Fibroblast of skin of abdomen (primary cell): ENCODE data around the gene FGL2. TPM values are rescaled to one million over a fixed set of nuclear protein-coding genes. Genes with fewer than 3 reads are reported as not detected.
"Not testable (repeated sequence)": the region's sequence is repeated elsewhere in the genome, so short reads cannot be mapped to it uniquely, and the experiment has no call there.

Experiments
- DNase-seq: peaks from one replicate; pipeline ENCODE4 v3.0.0-alpha.2; 2013
- polyA plus RNA-seq, 2 experiments: library from polyadenylated mRNA; unstranded; fragments of 120-200 nt; gene quantifications; one replicate each; pipeline ENCODE4 v1.2.1, GENCODE V29; 2013; ENCODE audit not compliant: insufficient read length in 2 of 2

FGL2 gene, protein sequence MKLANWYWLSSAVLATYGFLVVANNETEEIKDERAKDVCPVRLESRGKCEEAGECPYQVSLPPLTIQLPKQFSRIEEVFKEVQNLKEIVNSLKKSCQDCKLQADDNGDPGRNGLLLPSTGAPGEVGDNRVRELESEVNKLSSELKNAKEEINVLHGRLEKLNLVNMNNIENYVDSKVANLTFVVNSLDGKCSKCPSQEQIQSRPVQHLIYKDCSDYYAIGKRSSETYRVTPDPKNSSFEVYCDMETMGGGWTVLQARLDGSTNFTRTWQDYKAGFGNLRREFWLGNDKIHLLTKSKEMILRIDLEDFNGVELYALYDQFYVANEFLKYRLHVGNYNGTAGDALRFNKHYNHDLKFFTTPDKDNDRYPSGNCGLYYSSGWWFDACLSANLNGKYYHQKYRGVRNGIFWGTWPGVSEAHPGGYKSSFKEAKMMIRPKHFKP
- 0.19 TPM for polyA plus RNA-seq (2013, experiment 1 of 2; ENCODE audit: insufficient read length)
- polyA plus RNA-seq (2013, experiment 2 of 2; ENCODE audit: insufficient read length): 0.21 TPM

- DNase-seq: peak; percentile 26
These were observed at the start of gene FGL2 for GRCh38 chr7:77199013-77199966. Gene FGL2, minus strand, starts transcription at chr7:77199819. Its CDS starts 26 bp downstream, at chr7:77199793.

DNA sequence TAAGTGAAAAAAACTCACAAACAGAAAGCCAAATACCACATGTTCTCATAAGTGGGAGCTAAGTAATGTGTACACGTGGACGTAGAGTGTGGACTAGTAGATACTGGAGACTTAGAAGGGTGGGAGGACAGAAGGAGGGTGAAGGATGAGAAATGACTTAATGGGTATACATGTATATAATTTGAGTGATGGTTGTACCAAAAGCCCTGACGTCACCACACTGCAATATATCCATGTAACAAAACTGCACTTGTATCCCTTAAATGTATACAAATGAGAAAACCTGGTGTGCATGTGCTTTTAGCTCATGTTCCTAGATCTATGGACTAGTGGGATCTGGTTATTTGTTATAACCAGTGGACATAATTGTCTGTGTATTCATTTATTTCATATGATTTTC, 48.5 kb upstream of the FGL2 start:
- DNase-seq: no peak

GRCh38 chr7:77247206-77247850, 47.7 kb upstream of the FGL2 start:
- DNase-seq: peak; percentile 62

- no peak for DNase-seq
These were observed 46.5 kb upstream of the FGL2 start for GRCh38 chr7:77246026-77246640.

- DNase-seq: no peak
These were observed 45.6 kb upstream of the FGL2 start for GRCh38 chr7:77245015-77245755.

GRCh38 chr7:77244222-77244934, 44.8 kb upstream of the FGL2 start:
- no peak for DNase-seq

DNA sequence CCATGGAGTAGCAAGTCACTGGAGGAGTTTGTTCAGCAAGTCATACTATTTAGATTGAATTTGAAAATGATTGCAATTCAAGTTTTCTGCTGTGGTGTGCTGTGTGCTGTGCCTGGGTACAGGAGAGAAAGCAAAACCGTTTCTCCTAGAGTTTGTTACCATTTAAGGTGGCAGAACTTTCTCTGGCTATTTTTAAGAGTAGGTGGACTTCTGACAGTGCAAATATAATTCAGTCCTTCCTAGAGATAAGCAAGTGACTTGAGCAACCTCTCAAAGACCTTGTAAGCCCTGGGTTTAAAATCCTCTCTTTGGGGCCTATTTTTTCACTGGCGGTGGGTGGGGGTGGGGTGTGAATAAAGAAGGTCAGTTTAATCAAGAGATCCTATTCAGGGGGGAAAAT, 42.9 kb upstream of the FGL2 start:
- no peak for DNase-seq

GRCh38 chr7:77242068-77242467, 42.4 kb upstream of the FGL2 start:
- no peak for DNase-seq

- DNase-seq: no peak
These were observed 39.9 kb upstream of the FGL2 start for GRCh38 chr7:77239471-77239870.

DNA sequence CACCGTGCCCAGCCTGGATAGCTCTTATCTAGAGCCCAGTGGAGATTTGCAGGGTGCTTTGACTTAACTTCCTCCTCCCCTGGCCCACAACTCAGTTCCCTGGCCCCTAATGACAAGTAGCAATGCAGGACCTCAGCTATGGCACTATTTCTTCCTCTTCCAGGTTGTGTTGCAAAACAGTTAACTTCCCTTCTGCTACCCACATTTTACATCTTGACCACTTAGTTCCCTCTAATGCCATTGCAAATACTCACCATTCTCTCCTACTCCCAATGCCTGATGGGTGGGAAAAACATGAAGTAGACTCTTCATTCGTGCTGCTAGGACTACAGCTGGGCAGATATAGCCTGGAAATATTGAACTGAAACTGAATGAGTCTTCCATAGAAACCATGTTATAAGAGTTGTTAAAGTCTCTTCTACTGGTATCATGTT, 39.1 kb upstream of the FGL2 start:
- no peak for DNase-seq

DNA sequence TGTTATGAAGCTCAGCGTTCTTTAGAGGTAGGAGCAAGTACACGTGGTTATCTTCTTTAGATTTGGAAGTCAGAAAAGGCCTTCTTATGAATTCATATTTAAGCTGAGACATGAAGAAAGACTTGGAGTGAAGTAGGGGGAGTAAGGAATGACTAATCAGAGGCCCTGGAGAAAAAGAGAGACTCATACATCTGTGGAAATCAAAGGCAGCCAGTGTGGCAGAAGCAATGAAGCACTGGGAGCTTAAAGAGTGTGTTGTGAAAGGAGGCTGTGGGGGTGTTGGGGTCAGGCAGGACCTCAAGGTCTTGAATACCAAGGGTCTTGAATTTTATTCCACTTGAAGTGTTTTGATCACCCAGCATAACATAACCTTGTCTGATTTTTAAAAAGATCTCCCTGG, 35.7 kb upstream of the FGL2 start:
- DNase-seq: peak; percentile 30

- no peak for DNase-seq
These were observed 32.8 kb upstream of the FGL2 start for GRCh38 chr7:77232467-77232866.

- not testable (repeated sequence) for DNase-seq
These were observed 29.2 kb upstream of the FGL2 start for GRCh38 chr7:77228795-77229194.

GRCh38 chr7:77226357-77226839, 26.8 kb upstream of the FGL2 start:
- peak; percentile 9 for DNase-seq

- no peak for DNase-seq
These were observed 23.6 kb upstream of the FGL2 start for GRCh38 chr7:77223261-77223660.

GRCh38 chr7:77222819-77223218, 23.2 kb upstream of the FGL2 start:
- DNase-seq: no peak

DNA sequence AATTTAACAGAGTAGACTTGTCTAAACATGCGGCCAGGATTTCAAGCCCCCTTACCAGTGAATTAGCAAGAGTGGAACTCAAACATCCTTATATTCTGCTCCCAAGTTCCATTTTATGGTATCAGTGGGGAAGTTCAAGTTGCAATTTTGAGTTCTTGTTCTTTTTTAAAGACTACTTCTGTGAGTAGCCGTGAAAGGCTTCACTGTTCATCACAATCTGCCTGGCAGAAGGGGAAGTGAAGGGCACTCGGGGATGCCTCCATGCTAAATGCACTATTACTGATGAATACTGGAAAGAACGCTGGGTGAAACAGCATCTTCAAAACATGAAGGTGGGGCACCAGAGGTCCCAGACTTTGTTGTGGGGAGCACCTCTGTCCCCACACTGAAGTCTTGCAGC, 22.4 kb upstream of the FGL2 start:
- DNase-seq: no peak

DNA sequence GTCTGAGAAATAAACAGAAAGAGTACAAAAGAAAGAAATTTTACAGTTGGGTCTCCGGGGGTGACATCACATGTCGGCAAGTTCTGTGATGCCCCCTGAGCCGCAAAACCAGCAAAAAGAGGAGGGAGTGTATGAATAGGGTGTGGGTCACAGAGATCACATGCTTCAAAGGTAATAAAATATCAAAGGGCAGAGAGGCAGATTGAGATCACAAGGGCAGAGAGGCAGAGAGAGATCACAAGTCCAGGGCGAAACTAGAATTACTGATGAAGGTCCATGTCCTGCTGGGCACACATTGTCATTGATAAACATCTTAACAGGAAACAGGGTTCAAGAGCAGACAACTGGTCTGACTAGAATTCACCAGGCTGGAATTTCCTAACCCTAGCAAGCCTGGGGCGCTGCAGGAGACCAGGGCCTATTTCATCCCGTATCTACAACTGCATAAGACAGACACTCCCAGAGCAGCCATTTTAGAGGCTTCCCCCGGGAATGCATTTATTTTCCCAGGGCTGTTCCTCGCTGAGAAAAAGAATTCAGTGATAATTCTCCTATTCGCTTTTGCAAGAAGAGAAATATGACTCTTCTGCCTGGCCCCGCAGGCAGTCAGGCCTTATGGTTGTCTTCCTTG, 20.2 kb upstream of the FGL2 start:
- DNase-seq: not testable (repeated sequence)

GRCh38 chr7:77217474-77218185, 18.0 kb upstream of the FGL2 start:
- no peak for DNase-seq
